GM21825 (cell line): ENCODE results near the gene MCRS1.
"Not testable (repeated sequence)": the region's sequence is repeated elsewhere in the genome, so short reads cannot be mapped to it uniquely, and the experiment has no call there.

Experiments
- ATAC-seq: cut with Tn5 transposase; IDR thresholded peaks from one replicate; pipeline ENCODE4 v1.9.1; 2021; ENCODE audit warnings: mild to moderate bottlenecking, moderate library complexity; ENCODE audit not compliant: unreplicated experiment

MCRS1 gene

DNA sequence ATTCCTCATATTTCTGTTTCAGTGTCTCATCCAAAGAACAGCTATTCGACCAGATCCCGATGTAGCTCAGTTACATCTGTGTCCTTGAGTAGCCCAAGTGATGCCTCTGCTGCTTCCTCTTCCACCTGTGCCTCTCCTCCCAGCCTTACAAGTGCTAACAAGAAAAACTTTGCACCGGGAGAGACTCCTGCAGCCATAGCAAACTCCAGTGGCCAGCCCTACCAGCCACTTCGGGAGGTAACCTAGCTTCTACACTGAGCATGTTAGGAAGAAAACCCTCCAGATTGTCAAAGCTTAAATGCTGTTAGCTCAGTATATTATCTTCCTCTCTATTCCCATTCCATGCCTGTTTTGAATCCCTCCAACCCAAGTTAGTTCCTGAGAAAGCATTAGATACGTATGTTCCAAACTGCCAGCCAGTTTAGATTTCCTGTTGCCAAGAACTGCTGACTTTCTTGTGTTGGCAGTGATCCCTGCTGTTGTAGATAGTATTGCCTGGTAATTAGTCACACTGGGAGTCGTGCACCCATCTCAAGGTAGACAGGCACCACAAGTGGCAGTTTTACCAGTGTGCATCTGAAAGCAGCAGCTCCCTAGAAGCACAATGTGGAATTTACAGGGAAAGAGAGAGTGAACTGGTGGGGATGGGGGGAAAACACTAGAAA is 43.1 kb downstream of the MCRS1 start:
- ATAC-seq: no peak

DNA sequence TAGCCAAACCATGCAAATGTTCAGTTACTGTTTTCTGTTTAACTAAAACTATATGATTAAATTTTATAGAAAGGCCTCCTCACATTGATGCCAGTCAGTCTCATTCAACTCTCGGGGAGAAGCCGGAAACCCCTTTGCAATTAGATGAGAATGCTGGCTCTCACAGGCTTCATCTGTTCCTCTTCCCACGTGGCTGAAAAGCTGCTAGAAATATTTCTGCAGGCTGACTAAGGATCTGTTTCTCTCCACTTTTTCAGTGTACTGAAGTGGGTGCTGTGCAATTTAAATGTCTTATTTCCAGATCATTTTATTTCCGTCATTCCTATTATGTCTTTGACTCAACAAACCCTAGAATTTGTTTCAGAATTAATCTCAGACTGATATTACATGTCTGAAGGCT is 46.6 kb downstream of the MCRS1 start:
- no peak for ATAC-seq

DNA sequence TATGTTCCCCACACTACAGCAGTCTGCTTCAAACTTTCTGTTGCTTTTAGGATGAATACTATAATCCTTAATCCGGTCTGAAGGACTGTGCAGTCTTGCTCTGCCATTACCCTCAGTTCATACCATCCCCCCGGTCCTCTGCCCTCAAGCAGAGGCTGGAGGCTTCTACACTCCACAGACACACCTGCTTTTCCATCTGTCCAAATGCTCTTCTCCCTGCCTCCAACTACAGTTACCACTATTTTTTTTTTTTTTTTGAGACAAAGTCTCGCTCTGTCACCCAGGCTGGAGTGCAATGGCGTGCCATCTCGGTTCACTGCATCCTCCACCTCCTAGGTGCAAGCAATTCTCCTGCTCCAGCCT is 48.4 kb downstream of the MCRS1 start:
- ATAC-seq: no peak

DNA sequence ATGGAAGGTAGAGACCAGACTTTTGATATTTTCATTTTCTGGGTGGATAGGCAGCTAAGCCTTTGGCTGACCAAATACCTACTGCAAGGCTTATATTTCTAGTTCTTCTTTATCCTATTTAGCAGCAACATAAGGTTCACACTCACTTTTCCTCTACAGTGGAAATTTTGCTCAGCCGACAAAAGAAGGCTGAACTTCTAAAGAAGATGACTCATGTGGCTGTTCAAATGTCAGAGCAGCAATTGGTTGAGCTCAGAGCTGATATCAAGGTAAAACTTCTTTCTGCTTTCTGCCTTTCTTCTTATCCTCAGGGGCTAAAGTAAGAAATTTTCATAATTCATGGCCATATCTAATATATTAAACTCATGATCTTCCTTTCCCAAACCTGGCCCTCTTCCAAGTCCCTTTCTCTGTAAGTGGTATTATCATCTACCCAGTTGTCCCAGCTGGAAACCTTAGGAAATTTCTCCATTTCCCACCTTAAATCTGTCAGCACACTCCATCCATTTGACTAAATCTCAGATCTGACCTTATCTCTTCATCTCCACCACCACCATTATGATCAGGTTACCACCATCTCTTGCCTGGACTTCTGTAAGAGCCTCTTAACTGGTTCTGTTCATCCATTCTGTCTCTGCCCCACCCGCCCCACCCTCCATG is 48.9 kb downstream of the MCRS1 start:
- no peak for ATAC-seq

DNA sequence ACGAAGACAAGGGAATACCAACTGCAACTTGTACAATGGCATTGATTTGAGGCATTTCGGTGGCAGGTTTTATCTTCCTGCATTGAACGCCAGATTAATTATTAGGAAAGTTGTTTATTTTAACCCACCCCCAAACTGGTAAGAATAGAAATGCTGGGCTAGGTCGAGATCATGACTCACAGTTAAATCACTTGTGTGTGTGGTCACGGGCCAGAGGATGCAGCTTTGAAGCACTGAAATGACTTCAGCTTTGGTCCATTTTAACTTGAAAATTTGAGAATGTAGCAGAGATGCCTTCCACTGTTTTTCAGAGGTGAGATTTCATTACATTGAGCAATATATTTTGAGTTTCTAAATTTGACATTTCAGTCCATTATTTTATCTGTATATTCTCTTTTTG is 52.7 kb downstream of the MCRS1 start:
- ATAC-seq: no peak

DNA sequence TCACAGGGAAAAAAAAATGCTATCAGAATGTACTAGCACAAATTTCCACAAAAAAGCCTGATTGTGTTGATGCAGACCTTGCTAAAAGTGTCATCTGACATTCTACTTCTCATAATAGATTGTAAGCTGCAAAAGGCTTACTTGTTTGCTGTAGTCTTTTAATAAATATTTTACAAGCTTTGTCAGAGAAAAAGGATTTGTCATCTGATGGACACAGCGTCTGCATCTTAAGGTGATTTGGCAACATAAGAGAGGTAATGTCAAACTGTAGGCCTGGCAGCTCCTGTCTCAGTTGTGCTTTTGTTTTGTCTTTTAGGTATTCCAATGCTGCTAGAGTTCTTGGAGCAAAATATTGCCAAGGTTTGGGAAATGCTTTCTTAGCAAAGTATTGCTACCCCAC is 55.4 kb downstream of the MCRS1 start:
- no peak for ATAC-seq

DNA sequence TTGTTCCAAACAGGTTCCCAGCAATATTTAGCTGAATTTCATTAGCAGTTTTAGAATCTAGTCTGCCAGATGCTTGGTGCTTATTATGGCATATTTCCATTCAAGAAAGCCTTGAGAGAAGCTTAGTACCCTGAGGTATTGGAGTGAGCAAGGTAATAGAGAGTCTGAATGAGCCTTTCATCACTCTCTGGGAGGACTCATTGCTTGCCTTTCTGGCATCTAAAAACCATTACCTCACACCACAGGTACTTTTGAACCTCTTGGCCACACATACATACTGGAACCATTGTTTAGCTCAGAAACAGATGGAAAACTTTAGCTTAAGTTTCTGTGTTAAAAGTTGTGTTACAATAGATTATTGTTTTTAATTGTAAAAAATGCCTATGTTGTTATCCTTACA is 56.5 kb downstream of the MCRS1 start:
- no peak for ATAC-seq

DNA sequence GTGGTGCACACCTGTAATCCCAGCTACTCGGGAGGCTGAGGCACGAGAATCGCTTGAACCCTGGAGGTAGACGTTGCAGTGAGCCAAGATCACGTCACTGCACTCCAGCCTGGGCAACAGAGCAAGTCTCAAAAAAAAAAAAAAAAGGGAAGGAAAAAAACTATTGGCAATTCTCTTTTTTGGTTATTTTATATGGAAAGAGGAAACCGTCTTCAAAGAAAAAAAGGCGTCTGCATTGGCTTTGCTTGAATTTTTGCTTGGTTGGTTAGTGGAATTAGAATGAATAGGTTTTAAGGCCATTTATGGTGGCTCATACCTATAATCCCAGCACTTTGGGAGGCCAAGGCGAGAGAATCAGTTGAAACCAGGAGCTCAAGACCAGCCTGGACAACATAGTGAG is 58.3 kb downstream of the MCRS1 start:
- ATAC-seq: not testable (repeated sequence)
